B cell (primary cell): ENCODE measurements around the gene TCEAL9.

Source experiments
- CTCF ChIP-seq: fragments of 200-600 bp; IDR thresholded peaks from one replicate; pipeline ENCODE4 v1.8.0; 2022; ENCODE audit warnings: antibody characterized with exemption, mild to moderate bottlenecking
- EZH2 ChIP-seq: IDR thresholded peaks from 2 replicates; pipeline ENCODE4 v1.6.1; 2012; ENCODE audit warnings: borderline replicate concordance, low read depth, mild to moderate bottlenecking, moderate library complexity, low read length; ENCODE audit not compliant: insufficient read depth, poor library complexity, severe bottlenecking

- TF ChIP-seq CTCF (no peak), EZH2 (no peak)
Measured at GRCh38 chrX:103407776-103408175, 51.5 kb downstream of the TCEAL9 start.
